Hepatocyte (in vitro differentiated cells): Measurements from ENCODE around the gene MRPS9.

Experiments
- EZH2 ChIP-seq: fragments of 200-600 bp; sonication (generic); IDR thresholded peaks from 2 replicates; pipeline ENCODE4 v1.6.1; 2016; ENCODE audit warnings: antibody characterized with exemption, mild to moderate bottlenecking, borderline replicate concordance
- EZH2phosphoT487 ChIP-seq: fragments of 200-600 bp; sonication (generic); IDR thresholded peaks from one replicate; pipeline ENCODE4 v1.6.1; 2018; ENCODE audit warnings: antibody characterized with exemption, mild to moderate bottlenecking, low read depth, moderate library complexity; ENCODE audit not compliant: unreplicated experiment, severe bottlenecking
- TF ChIP-seq, protein P1 (sequence below): fragments of 200-600 bp; sonication (generic); IDR thresholded peaks from 2 replicates; pipeline ENCODE4 v1.5.1; 2016; ENCODE audit warnings: antibody characterized with exemption, mild to moderate bottlenecking; ENCODE audit not compliant: poor library complexity

DNA sequence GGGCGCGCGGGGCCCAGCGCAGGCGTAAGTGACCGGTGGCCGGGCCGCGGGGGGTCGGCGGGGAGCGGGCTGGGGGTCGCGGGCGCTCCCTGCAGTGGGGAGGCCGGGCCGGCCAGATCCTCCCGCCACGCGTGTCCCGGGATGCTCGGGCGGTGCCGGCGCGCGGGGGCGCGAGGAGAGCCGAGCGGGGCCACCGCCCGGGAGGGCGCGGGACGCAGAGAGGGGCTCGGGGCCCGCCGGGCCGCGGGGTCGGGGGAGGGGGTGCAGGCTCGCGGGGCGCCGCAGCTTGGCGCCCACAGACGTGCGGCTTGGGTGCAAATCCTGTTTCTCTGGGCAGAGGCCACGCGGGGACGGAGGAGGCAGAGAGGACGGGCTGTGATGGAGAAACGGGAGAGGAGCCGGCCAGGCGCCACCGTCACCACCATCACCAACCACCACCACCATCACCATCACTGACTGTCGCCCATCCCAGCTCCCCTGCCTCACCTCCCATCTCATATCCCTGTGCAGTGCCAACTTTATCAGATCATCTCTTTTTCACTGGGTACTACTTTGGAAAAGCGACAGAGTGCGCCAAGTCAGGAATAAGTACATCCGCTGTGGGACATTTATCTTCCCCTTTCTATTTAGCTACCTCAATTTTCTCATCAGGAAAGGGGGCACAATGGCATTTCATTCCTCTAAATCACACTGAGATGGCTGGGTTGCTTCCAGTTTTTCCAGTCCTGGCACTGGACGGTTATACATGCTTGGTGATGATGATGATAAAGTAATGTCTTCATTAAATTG is 106.5 kb downstream of the MRPS9 start:
- TF ChIP-seq, protein P1, sequence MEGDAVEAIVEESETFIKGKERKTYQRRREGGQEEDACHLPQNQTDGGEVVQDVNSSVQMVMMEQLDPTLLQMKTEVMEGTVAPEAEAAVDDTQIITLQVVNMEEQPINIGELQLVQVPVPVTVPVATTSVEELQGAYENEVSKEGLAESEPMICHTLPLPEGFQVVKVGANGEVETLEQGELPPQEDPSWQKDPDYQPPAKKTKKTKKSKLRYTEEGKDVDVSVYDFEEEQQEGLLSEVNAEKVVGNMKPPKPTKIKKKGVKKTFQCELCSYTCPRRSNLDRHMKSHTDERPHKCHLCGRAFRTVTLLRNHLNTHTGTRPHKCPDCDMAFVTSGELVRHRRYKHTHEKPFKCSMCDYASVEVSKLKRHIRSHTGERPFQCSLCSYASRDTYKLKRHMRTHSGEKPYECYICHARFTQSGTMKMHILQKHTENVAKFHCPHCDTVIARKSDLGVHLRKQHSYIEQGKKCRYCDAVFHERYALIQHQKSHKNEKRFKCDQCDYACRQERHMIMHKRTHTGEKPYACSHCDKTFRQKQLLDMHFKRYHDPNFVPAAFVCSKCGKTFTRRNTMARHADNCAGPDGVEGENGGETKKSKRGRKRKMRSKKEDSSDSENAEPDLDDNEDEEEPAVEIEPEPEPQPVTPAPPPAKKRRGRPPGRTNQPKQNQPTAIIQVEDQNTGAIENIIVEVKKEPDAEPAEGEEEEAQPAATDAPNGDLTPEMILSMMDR: no peak
- TF ChIP-seq EZH2 (no peak), EZH2phosphoT487 (no peak)
